Measurements from ENCODE around the gene ZFAND3.

GRCh38 chr6:37993596-37993995, 174.1 kb downstream of the ZFAND3 start:
- TF ChIP-seq ARNT (IDR thresholded peaks at IDR 0.05) (no peak), FOXK2 (IDR thresholded peaks at IDR 0.05) (no peak), ZNF384 (IDR thresholded peaks at IDR 0.05) (no peak)
